GM20000 (cell line): Measurements from ENCODE around the gene PAOX.

ENCODE experiments used
- DNase-seq: peaks from one replicate; pipeline ENCODE4 v3.0.0; 2012; ENCODE audit warnings: low spot score
- TF ChIP-seq, protein P1 (sequence below): IDR thresholded peaks from 2 replicates; pipeline ENCODE4 v1.5.1; 2012; ENCODE audit warnings: mild to moderate bottlenecking, control low read depth; ENCODE audit errors: extremely low read depth, missing control alignments

The PAOX gene

GRCh38 chr10:133350950-133351329 is 28.1 kb upstream of the PAOX start:
- TF ChIP-seq, protein P1, sequence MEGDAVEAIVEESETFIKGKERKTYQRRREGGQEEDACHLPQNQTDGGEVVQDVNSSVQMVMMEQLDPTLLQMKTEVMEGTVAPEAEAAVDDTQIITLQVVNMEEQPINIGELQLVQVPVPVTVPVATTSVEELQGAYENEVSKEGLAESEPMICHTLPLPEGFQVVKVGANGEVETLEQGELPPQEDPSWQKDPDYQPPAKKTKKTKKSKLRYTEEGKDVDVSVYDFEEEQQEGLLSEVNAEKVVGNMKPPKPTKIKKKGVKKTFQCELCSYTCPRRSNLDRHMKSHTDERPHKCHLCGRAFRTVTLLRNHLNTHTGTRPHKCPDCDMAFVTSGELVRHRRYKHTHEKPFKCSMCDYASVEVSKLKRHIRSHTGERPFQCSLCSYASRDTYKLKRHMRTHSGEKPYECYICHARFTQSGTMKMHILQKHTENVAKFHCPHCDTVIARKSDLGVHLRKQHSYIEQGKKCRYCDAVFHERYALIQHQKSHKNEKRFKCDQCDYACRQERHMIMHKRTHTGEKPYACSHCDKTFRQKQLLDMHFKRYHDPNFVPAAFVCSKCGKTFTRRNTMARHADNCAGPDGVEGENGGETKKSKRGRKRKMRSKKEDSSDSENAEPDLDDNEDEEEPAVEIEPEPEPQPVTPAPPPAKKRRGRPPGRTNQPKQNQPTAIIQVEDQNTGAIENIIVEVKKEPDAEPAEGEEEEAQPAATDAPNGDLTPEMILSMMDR = no peak
- DNase-seq = no peak

- DNase-seq = no peak
- TF ChIP-seq, protein P1 = no peak
These were observed 27.4 kb upstream of the PAOX start for GRCh38 chr10:133351408-133352318.

DNA sequence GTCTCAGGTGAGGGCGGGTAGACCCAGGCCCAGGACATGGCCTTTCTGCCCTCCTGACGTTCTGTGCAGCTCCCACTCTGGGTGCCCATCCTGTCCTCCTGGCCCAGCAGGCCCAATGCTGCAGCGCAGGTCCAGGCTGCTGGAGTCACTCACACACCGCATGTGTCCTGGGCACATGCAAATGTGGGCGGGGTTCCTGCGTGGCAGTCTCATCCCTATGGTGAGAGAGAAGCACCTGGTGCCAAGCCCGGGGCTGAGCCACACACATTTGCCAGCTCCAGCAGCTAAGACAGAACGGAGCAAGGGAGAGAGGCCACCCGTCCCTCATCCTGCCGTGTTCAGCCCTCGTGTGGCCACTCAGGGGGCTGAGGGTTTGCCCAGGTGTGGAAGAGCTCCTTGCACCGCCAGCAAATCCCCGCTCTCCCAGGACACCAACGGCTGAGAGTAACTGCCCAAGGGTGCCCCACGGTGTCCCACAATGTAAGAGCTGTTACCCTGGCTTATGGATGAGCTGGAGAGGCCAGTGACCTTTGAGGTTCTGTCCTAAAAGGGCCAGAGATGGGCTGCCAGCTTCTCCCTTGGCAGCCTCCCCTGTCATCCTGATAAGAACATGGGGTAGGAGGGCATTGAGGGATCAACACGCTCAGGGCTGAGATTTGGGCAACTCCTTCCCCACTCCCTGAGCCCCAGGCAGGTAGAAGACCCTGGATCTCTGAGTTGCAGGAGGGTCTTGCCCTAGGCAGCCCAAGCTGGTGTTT is 25.7 kb upstream of the PAOX start:
- no peak for DNase-seq
- TF ChIP-seq, protein P1 = no peak

GRCh38 chr10:133353988-133354605 is 25.0 kb upstream of the PAOX start:
- TF ChIP-seq, protein P1 = no peak
- no peak for DNase-seq

- no peak for DNase-seq
- TF ChIP-seq, protein P1 = no peak
These were observed 24.3 kb upstream of the PAOX start for GRCh38 chr10:133354672-133355240.

DNA sequence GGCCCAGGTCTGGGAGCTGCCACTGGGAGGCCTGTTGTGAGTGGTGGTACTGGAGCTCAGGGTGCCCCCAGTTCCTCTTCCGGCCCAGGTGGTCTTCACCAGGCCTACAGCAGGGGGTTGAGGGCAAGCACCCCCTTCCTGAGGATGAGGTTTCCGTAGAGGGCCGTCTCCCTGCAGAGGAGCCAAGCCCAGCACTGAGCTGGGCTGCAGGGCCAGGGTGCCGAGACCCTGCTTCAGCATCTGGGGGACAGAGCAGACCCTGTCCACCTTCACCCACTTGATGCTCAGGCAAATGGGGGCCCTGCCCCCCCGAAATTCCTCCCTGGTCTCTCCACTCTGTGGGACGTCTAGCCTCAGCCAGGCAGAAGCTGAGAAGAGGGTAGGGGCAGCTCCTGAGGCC is 23.8 kb upstream of the PAOX start:
- no peak for DNase-seq
- TF ChIP-seq, protein P1 = no peak
